HG03060 (cell line): ENCODE data around the gene TMA7.
"Not testable (repeated sequence)": the region's sequence is repeated elsewhere in the genome, so short reads cannot be mapped to it uniquely, and the experiment has no call there.

Source experiments
- ATAC-seq: cut with Tn5 transposase; IDR thresholded peaks from one replicate; pipeline ENCODE4 v1.9.1; 2021; ENCODE audit warnings: low read depth, moderate number of reproducible peaks; ENCODE audit not compliant: unreplicated experiment

TMA7 gene

GRCh38 chr3:48434591-48435222 is 5.3 kb upstream of the TMA7 start:
- no peak for ATAC-seq

GRCh38 chr3:48435223-48435595 is 4.8 kb upstream of the TMA7 start:
- ATAC-seq, result no peak

- ATAC-seq, result no peak
Observed at GRCh38 chr3:48435774-48436476, 4.1 kb upstream of the TMA7 start.

- no peak for ATAC-seq
Observed at GRCh38 chr3:48436477-48436787, 3.6 kb upstream of the TMA7 start.

- ATAC-seq, result no peak
Observed at GRCh38 chr3:48436855-48437254, 3.2 kb upstream of the TMA7 start.

- ATAC-seq, result no peak
Observed at GRCh38 chr3:48437812-48438211, 2.2 kb upstream of the TMA7 start.

- ATAC-seq, result no peak
Observed at GRCh38 chr3:48440590-48440958, 517 bp downstream of the TMA7 start.

GRCh38 chr3:48441940-48442339 is 1.9 kb downstream of the TMA7 start:
- ATAC-seq, result no peak

GRCh38 chr3:48445277-48445882 is 5.3 kb downstream of the TMA7 start:
- ATAC-seq, result no peak

- no peak for ATAC-seq
Observed at GRCh38 chr3:48446043-48446424, 6.0 kb downstream of the TMA7 start.

- ATAC-seq, result no peak
Observed at GRCh38 chr3:48446425-48447193, 6.6 kb downstream of the TMA7 start, which contains the start of gene ATRIP. ATRIP (plus strand) TSS chr3:48446737; CDS start chr3:48446846, 109 bp downstream.

- no peak for ATAC-seq
Observed at GRCh38 chr3:48451270-48451669, 11.2 kb downstream of the TMA7 start.

GRCh38 chr3:48456456-48456855 is 16.4 kb downstream of the TMA7 start:
- ATAC-seq, result no peak

- no peak for ATAC-seq
Observed at GRCh38 chr3:48459331-48459730, 19.3 kb downstream of the TMA7 start.

GRCh38 chr3:48459773-48460516 is 19.9 kb downstream of the TMA7 start:
- ATAC-seq, result no peak

GRCh38 chr3:48460517-48460902 is 20.5 kb downstream of the TMA7 start:
- ATAC-seq, result no peak

GRCh38 chr3:48461767-48462166 is 21.7 kb downstream of the TMA7 start:
- not testable (repeated sequence) for ATAC-seq

- no peak for ATAC-seq
Observed at GRCh38 chr3:48463703-48464102, 23.6 kb downstream of the TMA7 start.

- no peak for ATAC-seq
Observed at GRCh38 chr3:48464713-48465221, 24.7 kb downstream of the TMA7 start.

GRCh38 chr3:48465237-48465530 is 25.1 kb downstream of the TMA7 start:
- ATAC-seq, result no peak
